Liver (tissue), 3 donors: ENCODE data around the gene STIM1.

Source experiments
- ATF3 ChIP-seq: IDR thresholded peaks from 2 replicates; pipeline ENCODE4 v1.6.1; 2016; ENCODE audit warnings: antibody characterized with exemption
- CTCF ChIP-seq: fragments of 150-350 bp; IDR thresholded peaks from 2 replicates; pipeline ENCODE4 v1.5.1; 2017; ENCODE audit warnings: improper control_type of control experiment, low read depth, low read length; ENCODE audit not compliant: missing input control
- GABPA ChIP-seq, 2 donors: IDR thresholded peaks in 1 of 2; conservative IDR thresholded peaks in 1 of 2; 2 replicates each; pipeline ENCODE4 v1.6.1; 2016; ENCODE audit warnings: antibody characterized with exemption in 2 of 2, mild to moderate bottlenecking in 1 of 2, moderate library complexity in 1 of 2
- HNF4A ChIP-seq, 2 donors: conservative IDR thresholded peaks; 2 replicates each; pipeline ENCODE4 v1.6.1; 2016; ENCODE audit warnings: antibody characterized with exemption in 2 of 2, mild to moderate bottlenecking in 2 of 2
- RAD21 ChIP-seq, 2 donors: IDR thresholded peaks; 2 replicates each; pipeline ENCODE4 v1.6.1; 2016; ENCODE audit warnings: antibody characterized with exemption in 2 of 2, mild to moderate bottlenecking in 2 of 2
- REST ChIP-seq: IDR thresholded peaks from 2 replicates; pipeline ENCODE4 v1.6.1; 2016; ENCODE audit warnings: antibody characterized with exemption, mild to moderate bottlenecking
- RXRA ChIP-seq, 2 donors: IDR thresholded peaks; 2 replicates each; pipeline ENCODE4 v1.6.1; 2017 to 2018; ENCODE audit warnings: antibody characterized with exemption in 2 of 2, mild to moderate bottlenecking in 1 of 2
- SP1 ChIP-seq: IDR thresholded peaks from 2 replicates; pipeline ENCODE4 v1.6.1; 2018; ENCODE audit warnings: antibody characterized with exemption, mild to moderate bottlenecking
- TAF1 ChIP-seq: conservative IDR thresholded peaks from 2 replicates; pipeline ENCODE4 v1.6.1; 2016; ENCODE audit warnings: antibody characterized with exemption, mild to moderate bottlenecking
- ZBTB33 ChIP-seq: IDR thresholded peaks from 2 replicates; pipeline ENCODE4 v1.6.1; 2016; ENCODE audit warnings: antibody characterized with exemption
- TF ChIP-seq, protein P1 (sequence below): IDR thresholded peaks from 2 replicates; pipeline ENCODE4 v1.6.1; 2016; ENCODE audit warnings: antibody characterized with exemption
- donor health status: healthy.
- donor health status: healthy.

- TF ChIP-seq CTCF (no peak), RXRA (IDR thresholded peaks at IDR 0.05) (no peak), ZBTB33 (no peak), RAD21 (IDR thresholded peaks at IDR 0.05) (no peak), REST (no peak), SP1 (no peak), ATF3 (no peak), GABPA (IDR thresholded peaks at IDR 0.05 in 1 of 2, conservative IDR thresholded peaks at IDR 0.05 in 1 of 2) (no peak), TAF1 (no peak), HNF4A (conservative IDR thresholded peaks at IDR 0.05) (no peak)
- TF ChIP-seq, protein P1, sequence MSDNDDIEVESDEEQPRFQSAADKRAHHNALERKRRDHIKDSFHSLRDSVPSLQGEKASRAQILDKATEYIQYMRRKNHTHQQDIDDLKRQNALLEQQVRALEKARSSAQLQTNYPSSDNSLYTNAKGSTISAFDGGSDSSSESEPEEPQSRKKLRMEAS: no peak
These were observed 38.2 kb upstream of the STIM1 start for GRCh38 chr11:3817181-3817800.
